ENCODE measurements around the gene KDM1B.
"Not testable (repeated sequence)": the region's sequence is repeated elsewhere in the genome, so short reads cannot be mapped to it uniquely, and the experiment has no call there.

KDM1B gene

GRCh38 chr6:18155150-18155863 lies at the start of gene KDM1B:
Gene KDM1B (plus strand): TSS chr6:18155422. CDS start chr6:18159896, 4,474 bp downstream.
- DNase-seq: peak; percentile 94 to 95

- DNase-seq: no peak
Observed at GRCh38 chr6:18107061-18107460, 48.2 kb upstream of the KDM1B start.

- DNase-seq: no peak
Observed at GRCh38 chr6:18110162-18110561, 45.1 kb upstream of the KDM1B start.

GRCh38 chr6:18115356-18115755 lies 39.9 kb upstream of the KDM1B start:
- DNase-seq: no peak

- DNase-seq: no peak
Observed at GRCh38 chr6:18117136-18117535, 38.1 kb upstream of the KDM1B start.

GRCh38 chr6:18118330-18118729 lies 36.9 kb upstream of the KDM1B start:
- DNase-seq: no peak

GRCh38 chr6:18119236-18119635 lies 36.0 kb upstream of the KDM1B start:
- no peak for DNase-seq

- peak; percentile 5 to 24 for DNase-seq
Observed at GRCh38 chr6:18121580-18122127, 33.6 kb upstream of the KDM1B start.

GRCh38 chr6:18122128-18123093 lies 32.8 kb upstream of the KDM1B start, which contains the start of gene NHLRC1:
Gene NHLRC1 (minus strand): TSS chr6:18122677. CDS start chr6:18122606, 71 bp downstream.
- DNase-seq: peak; percentile 85 to 91

- DNase-seq: no peak
Observed at GRCh38 chr6:18126121-18126520, 29.1 kb upstream of the KDM1B start.

- no peak for DNase-seq
Observed at GRCh38 chr6:18132346-18132745, 22.9 kb upstream of the KDM1B start.

GRCh38 chr6:18135171-18135570 lies 20.1 kb upstream of the KDM1B start:
- DNase-seq: no peak

- no peak for DNase-seq
Observed at GRCh38 chr6:18136260-18136659, 19.0 kb upstream of the KDM1B start.

GRCh38 chr6:18138906-18139305 lies 16.3 kb upstream of the KDM1B start:
- no peak for DNase-seq

- no peak for DNase-seq
Observed at GRCh38 chr6:18139935-18140621, 15.1 kb upstream of the KDM1B start.

GRCh38 chr6:18141805-18142590 lies 13.2 kb upstream of the KDM1B start:
- no peak for DNase-seq

GRCh38 chr6:18142591-18142861 lies 12.7 kb upstream of the KDM1B start:
- no peak for DNase-seq

GRCh38 chr6:18147160-18147559 lies 8.1 kb upstream of the KDM1B start:
- DNase-seq: no peak

- DNase-seq: no peak
Observed at GRCh38 chr6:18147616-18148015, 7.6 kb upstream of the KDM1B start.

- DNase-seq: no peak
Observed at GRCh38 chr6:18148304-18149025, 6.8 kb upstream of the KDM1B start.

- DNase-seq: not testable (repeated sequence)
Observed at GRCh38 chr6:18151391-18151790, 3.8 kb upstream of the KDM1B start.

- DNase-seq: no peak
Observed at GRCh38 chr6:18151801-18152200, 3.4 kb upstream of the KDM1B start.

Data from NCI-H1930 (cell line).